C4-2B (cell line): Measurements from ENCODE around the gene NLRP12.
"Not testable (repeated sequence)": the region's sequence is repeated elsewhere in the genome, so short reads cannot be mapped to it uniquely, and the experiment has no call there.

Experiments used
- ZFX ChIP-seq: fragments of 450-650 bp; IDR thresholded peaks from 2 replicates; pipeline ENCODE4 v1.6.1; 2017
- TF ChIP-seq, protein P1 (sequence below): fragments of 450-650 bp; conservative IDR thresholded peaks from 2 replicates; pipeline ENCODE4 v1.5.1; 2017; ENCODE audit warnings: mild to moderate bottlenecking

DNA sequence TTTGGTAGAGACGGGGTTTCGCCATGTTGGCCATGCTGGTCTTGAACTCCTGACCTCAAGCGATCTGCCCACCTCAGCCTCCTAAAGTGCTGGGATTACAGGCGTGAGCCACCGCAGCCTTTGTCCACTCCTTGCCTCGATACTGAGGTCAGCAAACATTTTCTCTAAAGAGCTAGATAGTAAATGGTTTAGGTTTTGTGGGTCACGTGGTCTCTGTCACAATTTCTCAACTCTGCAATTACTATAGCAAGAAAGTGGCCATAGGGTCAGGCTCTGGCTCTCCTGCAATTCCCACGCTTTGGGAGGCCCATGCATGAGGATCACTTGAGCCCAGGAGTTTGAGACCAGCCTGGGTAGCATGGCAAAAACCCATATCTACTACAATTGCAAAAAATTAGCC lies 42.8 kb downstream of the NLRP12 start:
- TF ChIP-seq, protein P1, sequence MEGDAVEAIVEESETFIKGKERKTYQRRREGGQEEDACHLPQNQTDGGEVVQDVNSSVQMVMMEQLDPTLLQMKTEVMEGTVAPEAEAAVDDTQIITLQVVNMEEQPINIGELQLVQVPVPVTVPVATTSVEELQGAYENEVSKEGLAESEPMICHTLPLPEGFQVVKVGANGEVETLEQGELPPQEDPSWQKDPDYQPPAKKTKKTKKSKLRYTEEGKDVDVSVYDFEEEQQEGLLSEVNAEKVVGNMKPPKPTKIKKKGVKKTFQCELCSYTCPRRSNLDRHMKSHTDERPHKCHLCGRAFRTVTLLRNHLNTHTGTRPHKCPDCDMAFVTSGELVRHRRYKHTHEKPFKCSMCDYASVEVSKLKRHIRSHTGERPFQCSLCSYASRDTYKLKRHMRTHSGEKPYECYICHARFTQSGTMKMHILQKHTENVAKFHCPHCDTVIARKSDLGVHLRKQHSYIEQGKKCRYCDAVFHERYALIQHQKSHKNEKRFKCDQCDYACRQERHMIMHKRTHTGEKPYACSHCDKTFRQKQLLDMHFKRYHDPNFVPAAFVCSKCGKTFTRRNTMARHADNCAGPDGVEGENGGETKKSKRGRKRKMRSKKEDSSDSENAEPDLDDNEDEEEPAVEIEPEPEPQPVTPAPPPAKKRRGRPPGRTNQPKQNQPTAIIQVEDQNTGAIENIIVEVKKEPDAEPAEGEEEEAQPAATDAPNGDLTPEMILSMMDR, result not testable (repeated sequence)
- TF ChIP-seq ZFX, result not testable (repeated sequence)
